HepG2 (cell line): ENCODE measurements around the gene KCNB1. TPM values are rescaled to one million over a fixed set of nuclear protein-coding genes. Genes with fewer than 3 reads are reported as not detected.

Experiments
- BHLHE40 ChIP-seq: IDR thresholded peaks from 2 replicates; pipeline ENCODE4 v1.6.1; 2011; ENCODE audit warnings: low read length, improper control_type of control experiment
- CREM ChIP-seq, 2 experiments: sonication (generic) in 1 of 2; formaldehyde crosslinking in 1 of 2; IDR thresholded peaks; 2 replicates each; pipeline versions ENCODE4 v1.4.0 to v1.6.1; 2016 to 2020; ENCODE audit warnings: antibody characterized with exemption in 1 of 2, mild to moderate bottlenecking in 1 of 2, missing genetic modification reagents in 1 of 2
- NCOR1 ChIP-seq: fragments of 200-600 bp; sonication (generic); IDR thresholded peaks from 2 replicates; pipeline ENCODE4 v1.7.0; 2017; ENCODE audit warnings: antibody characterized with exemption, low read length, borderline replicate concordance
- PITX1 ChIP-seq: sonication (generic); formaldehyde crosslinking; IDR thresholded peaks from 2 replicates; pipeline ENCODE4 v1.5.1; 2020; ENCODE audit warnings: mild to moderate bottlenecking, missing genetic modification reagents
- POGZ ChIP-seq: sonication (generic); formaldehyde crosslinking; IDR thresholded peaks from 2 replicates; pipeline ENCODE4 v1.4.0; 2020; ENCODE audit warnings: mild to moderate bottlenecking, missing genetic modification reagents
- REXO4 ChIP-seq: sonication (generic); formaldehyde crosslinking; IDR thresholded peaks from 2 replicates; pipeline ENCODE4 v1.8.0; 2022; ENCODE audit warnings: missing genetic modification reagents, mild to moderate bottlenecking, borderline replicate concordance
- XRCC5 ChIP-seq: fragments of 200-400 bp; formaldehyde crosslinking; optimal IDR thresholded peaks from 2 replicates; pipeline ENCODE3; 2017; ENCODE audit warnings: mild to moderate bottlenecking, low read length
- ZBTB42 ChIP-seq: sonication (generic); formaldehyde crosslinking; IDR thresholded peaks from 2 replicates; pipeline ENCODE4 v1.5.0; 2020; ENCODE audit warnings: mild to moderate bottlenecking, missing genetic modification reagents
- ZNF331 ChIP-seq: sonication (generic); formaldehyde crosslinking; IDR thresholded peaks from 2 replicates; pipeline ENCODE4 v1.4.0; 2020; ENCODE audit warnings: missing genetic modification reagents
- ZNF44 ChIP-seq: sonication (generic); formaldehyde crosslinking; IDR thresholded peaks from 2 replicates; pipeline ENCODE4 v1.5.1; 2020; ENCODE audit warnings: mild to moderate bottlenecking, missing genetic modification reagents
- ZNF670 ChIP-seq: sonication (generic); formaldehyde crosslinking; IDR thresholded peaks from 2 replicates; pipeline ENCODE4 v1.8.0; 2022; ENCODE audit warnings: mild to moderate bottlenecking, missing genetic modification reagents, borderline replicate concordance
- ZNF720 ChIP-seq: sonication (generic); formaldehyde crosslinking; IDR thresholded peaks from 2 replicates; pipeline ENCODE4 v1.4.0; 2020; ENCODE audit warnings: missing genetic modification reagents
- polyA plus RNA-seq, 8 experiments: library from polyadenylated mRNA; depleted of rRNA in 3 of 8; stranded (reverse) in 7 of 8; unstranded in 1 of 8; fragments of >200 nt; fragmentation: Illumina TruSeq in 4 of 8; extraction: Trizol in 4 of 8; gene quantifications; 2 replicates each; pipeline versions ENCODE4 v1.2.1 to v1.2.3, GENCODE V29; 2011 to 2016; ENCODE audit warnings: low read depth in 4 of 8, missing spikeins in 1 of 8, mixed read lengths in 1 of 8; ENCODE audit not compliant: insufficient read depth in 1 of 8
- total RNA-seq, 5 experiments: library from RNA; depleted of rRNA; stranded (reverse); fragments of >200 nt; fragmentation: Illumina TruSeq; extraction: Trizol; gene quantifications; 2 replicates each; pipeline ENCODE4 v1.2.3, GENCODE V29; 2016; ENCODE audit warnings: low read depth in 1 of 5
- TF ChIP-seq, protein P1 (sequence below): IDR thresholded peaks from 2 replicates; pipeline ENCODE4 v1.4.0; 2020; ENCODE audit warnings: mild to moderate bottlenecking, missing genetic modification reagents
- TF ChIP-seq, protein P2 (sequence below): IDR thresholded peaks from 2 replicates; pipeline ENCODE4 v1.6.1; 2012; ENCODE audit warnings: low read depth, low read length, improper control_type of control experiment
- TF ChIP-seq, protein P3 (sequence below): sonication (generic); formaldehyde crosslinking; IDR thresholded peaks from 2 replicates; pipeline ENCODE4 v1.4.0; 2020; ENCODE audit warnings: mild to moderate bottlenecking, missing genetic modification reagents

The KCNB1 gene
- total and polyA plus RNA-seq, 2 of the 13 experiments (the other 11 are each of a cell fraction or from before 2014, with no cell fraction given) = 0.02 TPM; not detected in 1

DNA sequence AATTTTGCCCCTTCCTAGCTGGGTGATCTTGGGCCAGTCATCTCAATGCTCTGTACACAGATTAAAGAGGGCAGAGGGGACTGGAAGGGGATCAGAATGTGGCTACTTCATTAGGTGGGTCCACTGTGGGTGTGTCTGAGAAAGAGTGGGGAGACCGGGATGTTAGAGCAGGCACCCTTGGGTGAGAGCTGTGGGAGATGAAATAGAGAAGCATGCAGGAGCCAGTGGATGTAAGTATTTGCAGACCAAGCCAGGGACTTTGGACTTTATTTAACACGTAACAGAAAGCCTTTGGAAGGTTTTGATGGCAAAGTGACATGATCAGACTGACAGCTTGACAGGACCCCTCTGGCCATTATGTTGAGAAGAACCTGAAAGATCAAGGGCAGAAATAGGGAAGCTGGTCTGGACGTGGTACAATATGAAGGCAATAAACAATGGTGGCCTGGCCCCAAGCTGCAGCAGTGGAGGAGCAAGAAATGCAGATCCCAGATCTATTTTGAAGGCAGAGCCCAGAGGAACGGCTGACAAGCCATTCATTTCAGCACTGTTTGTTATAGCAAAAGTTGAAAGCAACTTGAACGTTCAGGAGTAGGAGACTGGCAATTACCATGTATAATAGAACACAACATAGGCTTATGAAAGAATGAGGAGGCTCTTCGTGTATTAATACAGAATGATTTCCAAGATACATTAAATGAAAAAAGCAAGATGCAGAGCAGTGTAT, 122.1 kb downstream of the KCNB1 start (continued):
- TF ChIP-seq, protein P1, sequence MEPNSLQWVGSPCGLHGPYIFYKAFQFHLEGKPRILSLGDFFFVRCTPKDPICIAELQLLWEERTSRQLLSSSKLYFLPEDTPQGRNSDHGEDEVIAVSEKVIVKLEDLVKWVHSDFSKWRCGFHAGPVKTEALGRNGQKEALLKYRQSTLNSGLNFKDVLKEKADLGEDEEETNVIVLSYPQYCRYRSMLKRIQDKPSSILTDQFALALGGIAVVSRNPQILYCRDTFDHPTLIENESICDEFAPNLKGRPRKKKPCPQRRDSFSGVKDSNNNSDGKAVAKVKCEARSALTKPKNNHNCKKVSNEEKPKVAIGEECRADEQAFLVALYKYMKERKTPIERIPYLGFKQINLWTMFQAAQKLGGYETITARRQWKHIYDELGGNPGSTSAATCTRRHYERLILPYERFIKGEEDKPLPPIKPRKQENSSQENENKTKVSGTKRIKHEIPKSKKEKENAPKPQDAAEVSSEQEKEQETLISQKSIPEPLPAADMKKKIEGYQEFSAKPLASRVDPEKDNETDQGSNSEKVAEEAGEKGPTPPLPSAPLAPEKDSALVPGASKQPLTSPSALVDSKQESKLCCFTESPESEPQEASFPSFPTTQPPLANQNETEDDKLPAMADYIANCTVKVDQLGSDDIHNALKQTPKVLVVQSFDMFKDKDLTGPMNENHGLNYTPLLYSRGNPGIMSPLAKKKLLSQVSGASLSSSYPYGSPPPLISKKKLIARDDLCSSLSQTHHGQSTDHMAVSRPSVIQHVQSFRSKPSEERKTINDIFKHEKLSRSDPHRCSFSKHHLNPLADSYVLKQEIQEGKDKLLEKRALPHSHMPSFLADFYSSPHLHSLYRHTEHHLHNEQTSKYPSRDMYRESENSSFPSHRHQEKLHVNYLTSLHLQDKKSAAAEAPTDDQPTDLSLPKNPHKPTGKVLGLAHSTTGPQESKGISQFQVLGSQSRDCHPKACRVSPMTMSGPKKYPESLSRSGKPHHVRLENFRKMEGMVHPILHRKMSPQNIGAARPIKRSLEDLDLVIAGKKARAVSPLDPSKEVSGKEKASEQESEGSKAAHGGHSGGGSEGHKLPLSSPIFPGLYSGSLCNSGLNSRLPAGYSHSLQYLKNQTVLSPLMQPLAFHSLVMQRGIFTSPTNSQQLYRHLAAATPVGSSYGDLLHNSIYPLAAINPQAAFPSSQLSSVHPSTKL (CRISPR knock-in tag) = peak; percentile 40; the same call in 1 of the 2 replicates
- 0 out of 2 replicates have a peak, but pooled peaks have one; percentile 28 for TF ChIP-seq PITX1 (CRISPR knock-in tag)
- TF ChIP-seq, protein P2, sequence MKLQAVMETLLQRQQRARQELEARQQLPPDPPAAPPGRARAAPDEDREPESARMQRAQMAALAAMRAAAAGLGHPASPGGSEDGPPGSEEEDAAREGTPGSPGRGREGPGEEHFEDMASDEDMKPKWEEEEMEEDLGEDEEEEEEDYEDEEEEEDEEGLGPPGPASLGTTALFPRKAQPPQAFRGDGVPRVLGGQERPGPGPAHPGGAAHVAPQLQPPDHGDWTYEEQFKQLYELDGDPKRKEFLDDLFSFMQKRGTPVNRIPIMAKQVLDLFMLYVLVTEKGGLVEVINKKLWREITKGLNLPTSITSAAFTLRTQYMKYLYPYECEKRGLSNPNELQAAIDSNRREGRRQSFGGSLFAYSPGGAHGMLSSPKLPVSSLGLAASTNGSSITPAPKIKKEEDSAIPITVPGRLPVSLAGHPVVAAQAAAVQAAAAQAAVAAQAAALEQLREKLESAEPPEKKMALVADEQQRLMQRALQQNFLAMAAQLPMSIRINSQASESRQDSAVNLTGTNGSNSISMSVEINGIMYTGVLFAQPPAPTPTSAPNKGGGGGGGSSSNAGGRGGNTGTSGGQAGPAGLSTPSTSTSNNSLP = peak; percentile 57; the same call in 1 of the 2 replicates
- TF ChIP-seq ZNF670 = no peak
- TF ChIP-seq REXO4 = no peak
- 0 out of 2 replicates have a peak, but pooled peaks have one; percentile 15 for TF ChIP-seq POGZ (CRISPR knock-in tag)
- TF ChIP-seq ZBTB42 (CRISPR knock-in tag) = no peak
- TF ChIP-seq BHLHE40 = 0 out of 2 replicates have a peak, but pooled peaks have one; percentile 1
- TF ChIP-seq NCOR1 = 0 out of 2 replicates have a peak, but pooled peaks have one; percentile 19
- peak; percentile 65 for TF ChIP-seq XRCC5
- 0 out of 2 replicates have a peak, but pooled peaks have one; percentile 23 for TF ChIP-seq ZNF331 (CRISPR knock-in tag)
- 0 out of 2 replicates have a peak, but pooled peaks have one; percentile 40 for TF ChIP-seq ZNF44 (CRISPR knock-in tag)
- TF ChIP-seq CREM (IDR thresholded peaks at IDR 0.05) = peak; percentile 50
- TF ChIP-seq CREM (CRISPR knock-in tag; IDR thresholded peaks at IDR 0.05) = no peak
- TF ChIP-seq, protein P3, sequence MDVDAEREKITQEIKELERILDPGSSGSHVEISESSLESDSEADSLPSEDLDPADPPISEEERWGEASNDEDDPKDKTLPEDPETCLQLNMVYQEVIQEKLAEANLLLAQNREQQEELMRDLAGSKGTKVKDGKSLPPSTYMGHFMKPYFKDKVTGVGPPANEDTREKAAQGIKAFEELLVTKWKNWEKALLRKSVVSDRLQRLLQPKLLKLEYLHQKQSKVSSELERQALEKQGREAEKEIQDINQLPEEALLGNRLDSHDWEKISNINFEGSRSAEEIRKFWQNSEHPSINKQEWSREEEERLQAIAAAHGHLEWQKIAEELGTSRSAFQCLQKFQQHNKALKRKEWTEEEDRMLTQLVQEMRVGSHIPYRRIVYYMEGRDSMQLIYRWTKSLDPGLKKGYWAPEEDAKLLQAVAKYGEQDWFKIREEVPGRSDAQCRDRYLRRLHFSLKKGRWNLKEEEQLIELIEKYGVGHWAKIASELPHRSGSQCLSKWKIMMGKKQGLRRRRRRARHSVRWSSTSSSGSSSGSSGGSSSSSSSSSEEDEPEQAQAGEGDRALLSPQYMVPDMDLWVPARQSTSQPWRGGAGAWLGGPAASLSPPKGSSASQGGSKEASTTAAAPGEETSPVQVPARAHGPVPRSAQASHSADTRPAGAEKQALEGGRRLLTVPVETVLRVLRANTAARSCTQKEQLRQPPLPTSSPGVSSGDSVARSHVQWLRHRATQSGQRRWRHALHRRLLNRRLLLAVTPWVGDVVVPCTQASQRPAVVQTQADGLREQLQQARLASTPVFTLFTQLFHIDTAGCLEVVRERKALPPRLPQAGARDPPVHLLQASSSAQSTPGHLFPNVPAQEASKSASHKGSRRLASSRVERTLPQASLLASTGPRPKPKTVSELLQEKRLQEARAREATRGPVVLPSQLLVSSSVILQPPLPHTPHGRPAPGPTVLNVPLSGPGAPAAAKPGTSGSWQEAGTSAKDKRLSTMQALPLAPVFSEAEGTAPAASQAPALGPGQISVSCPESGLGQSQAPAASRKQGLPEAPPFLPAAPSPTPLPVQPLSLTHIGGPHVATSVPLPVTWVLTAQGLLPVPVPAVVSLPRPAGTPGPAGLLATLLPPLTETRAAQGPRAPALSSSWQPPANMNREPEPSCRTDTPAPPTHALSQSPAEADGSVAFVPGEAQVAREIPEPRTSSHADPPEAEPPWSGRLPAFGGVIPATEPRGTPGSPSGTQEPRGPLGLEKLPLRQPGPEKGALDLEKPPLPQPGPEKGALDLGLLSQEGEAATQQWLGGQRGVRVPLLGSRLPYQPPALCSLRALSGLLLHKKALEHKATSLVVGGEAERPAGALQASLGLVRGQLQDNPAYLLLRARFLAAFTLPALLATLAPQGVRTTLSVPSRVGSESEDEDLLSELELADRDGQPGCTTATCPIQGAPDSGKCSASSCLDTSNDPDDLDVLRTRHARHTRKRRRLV = 0 out of 2 replicates have a peak, but pooled peaks have one; percentile 32
- TF ChIP-seq ZNF720 (CRISPR knock-in tag) = no peak
